Epithelial cell of proximal tubule (primary cell): ENCODE measurements around the gene ETV1. TPM values are rescaled to one million over a fixed set of nuclear protein-coding genes. Genes with fewer than 3 reads are reported as not detected.

Experiments used
- DNase-seq: peaks from one replicate; pipeline ENCODE4 v3.0.0-alpha.2; 2011; ENCODE audit warnings: low read depth
- H3K4me3 ChIP-seq: 2 replicates; pipeline ENCODE4 v1.5.1; 2011; ENCODE audit warnings: low read depth, mild to moderate bottlenecking, low read length
- CTCF ChIP-seq: conservative IDR thresholded peaks from 2 replicates; pipeline ENCODE4 v1.5.1; 2012; ENCODE audit warnings: low read depth, mild to moderate bottlenecking, low read length
- total RNA-seq: library from RNA; depleted of rRNA; stranded (reverse); fragments of >200 nt; gene quantifications from 2 replicates; pipeline ENCODE4 v1.2.3, GENCODE V29; 2015

ETV1 gene
- total RNA-seq, 1 donor from 2014 or later = 5.1 TPM

DNA sequence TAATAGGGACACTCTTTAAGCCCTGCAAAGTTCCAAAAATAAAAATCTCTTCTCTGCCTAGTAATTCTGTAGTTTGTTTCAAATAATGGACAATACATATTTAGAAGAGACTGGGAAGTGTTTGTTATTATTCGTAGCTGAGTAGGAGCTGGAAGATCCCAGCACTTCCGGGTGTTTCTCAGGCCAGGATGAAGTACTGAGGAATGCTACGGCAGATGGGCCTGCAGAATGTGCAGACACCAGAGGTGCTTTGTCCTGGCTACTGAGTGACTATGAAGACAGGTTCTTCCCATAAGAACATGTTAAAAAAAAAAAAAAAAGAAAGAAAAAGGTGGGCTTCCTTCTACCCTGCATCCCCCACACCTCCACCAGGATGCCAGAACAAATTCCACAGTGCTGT is 36.1 kb downstream of the ETV1 start:
- DNase-seq = no peak
- no peak overlapping the region for H3K4me3 ChIP-seq
- TF ChIP-seq CTCF = no peak

DNA sequence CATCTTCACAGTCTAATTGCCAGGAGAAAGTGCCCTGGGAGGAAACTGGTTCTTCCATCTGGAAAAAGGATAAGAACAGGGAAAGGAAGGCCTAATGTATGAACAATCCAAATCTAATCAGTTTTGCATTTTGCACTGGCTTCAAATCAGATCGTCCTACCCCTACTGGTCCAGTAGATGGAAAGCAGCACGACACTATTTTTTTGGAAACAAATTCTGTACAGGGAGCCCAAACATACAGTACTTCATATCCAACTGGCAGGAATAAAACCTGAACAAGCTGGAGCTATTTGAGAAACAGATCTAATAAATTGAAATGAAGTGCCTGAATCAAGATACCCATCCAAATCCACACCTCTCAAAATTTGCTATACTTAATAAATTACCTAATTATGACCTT is 36.5 kb downstream of the ETV1 start:
- DNase-seq = no peak
- TF ChIP-seq CTCF = no peak
- no peak overlapping the region for H3K4me3 ChIP-seq

- no peak for TF ChIP-seq CTCF
- DNase-seq = no peak
- no peak overlapping the region for H3K4me3 ChIP-seq
Measured at GRCh38 chr7:13949939-13950338, 39.5 kb downstream of the ETV1 start.

GRCh38 chr7:13949445-13949844 is 40.0 kb downstream of the ETV1 start:
- H3K4me3 ChIP-seq = no peak overlapping the region
- TF ChIP-seq CTCF = no peak
- no peak for DNase-seq

GRCh38 chr7:13948019-13948801 is 41.3 kb downstream of the ETV1 start:
- DNase-seq = no peak
- H3K4me3 ChIP-seq = no peak overlapping the region
- TF ChIP-seq CTCF = no peak

DNA sequence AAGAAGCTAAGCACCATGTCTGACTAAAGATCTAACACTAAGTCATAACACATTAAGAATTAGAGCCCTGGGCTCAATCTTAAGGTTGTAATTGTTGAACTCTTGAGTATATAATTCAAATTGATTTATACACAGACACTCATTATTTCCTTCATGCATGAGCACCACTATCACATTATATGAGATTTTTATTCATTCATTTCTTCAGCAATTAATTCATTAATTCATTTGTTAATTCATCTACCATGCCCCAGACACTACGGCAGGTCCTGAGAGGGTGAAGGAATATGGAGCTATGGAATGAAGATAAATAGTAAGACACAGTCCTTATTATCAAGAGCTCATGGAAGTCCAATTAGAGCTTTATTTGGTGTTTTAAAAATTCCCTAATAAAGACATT is 41.9 kb downstream of the ETV1 start:
- no peak for DNase-seq
- H3K4me3 ChIP-seq = no peak overlapping the region
- no peak for TF ChIP-seq CTCF

GRCh38 chr7:13946181-13946580 is 43.3 kb downstream of the ETV1 start:
- no peak overlapping the region for H3K4me3 ChIP-seq
- TF ChIP-seq CTCF = no peak
- DNase-seq = peak; percentile 13
